ENCODE measurements around the gene CFAP58.

DNA sequence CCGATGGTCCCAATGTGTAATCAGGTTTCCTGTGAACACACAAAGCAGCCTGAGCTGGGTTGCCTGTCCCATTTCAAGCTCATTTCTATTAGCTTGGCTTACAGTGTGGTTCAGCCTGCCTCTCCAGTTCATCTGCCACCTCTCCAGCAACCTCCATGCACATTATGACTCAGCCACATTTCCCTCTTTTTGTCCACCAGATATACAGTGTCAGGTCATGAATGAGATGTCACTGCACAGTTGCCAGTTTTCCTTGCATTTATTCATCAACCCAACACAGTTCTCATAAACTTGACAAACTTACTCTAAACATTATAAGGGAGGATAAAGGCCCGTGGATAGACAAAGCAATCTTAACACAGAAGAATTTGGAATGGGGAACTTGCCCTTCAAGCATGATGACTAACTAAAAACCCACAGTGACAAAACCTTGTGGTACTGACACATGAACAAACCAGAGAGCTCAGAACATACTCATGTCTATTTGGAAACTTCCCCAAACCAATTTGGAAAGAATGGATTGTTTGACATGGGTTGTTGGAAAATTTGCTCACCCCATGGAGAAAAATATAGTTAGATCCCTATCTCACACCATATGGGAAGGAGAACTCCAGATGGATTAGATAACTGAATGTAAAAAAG lies 2.5 kb upstream of the CFAP58 start:
- no peak for TF ChIP-seq CTCF (IDR thresholded peaks at IDR 0.05; ENCODE audit: low read depth, low read length, missing input control)
- no peak for TF ChIP-seq RAD21 (IDR thresholded peaks at IDR 0.05)
- no peak for TF ChIP-seq YY1 (IDR thresholded peaks at IDR 0.05)
- TF ChIP-seq SP1 (IDR thresholded peaks at IDR 0.05), result no peak
- no peak for TF ChIP-seq GABPA (IDR thresholded peaks at IDR 0.05 in 1 of 2, conservative IDR thresholded peaks at IDR 0.05 in 1 of 2)
- no peak for TF ChIP-seq RXRA (IDR thresholded peaks at IDR 0.05)
- no peak for TF ChIP-seq ZBTB33 (IDR thresholded peaks at IDR 0.05)
- no peak for TF ChIP-seq JUND (IDR thresholded peaks at IDR 0.05)
- no peak for TF ChIP-seq REST (IDR thresholded peaks at IDR 0.05)

Measured in liver (tissue), 3 donors.